Neutrophil (primary cell): ENCODE data around the gene CDK2AP2.

Source experiments
- H3K27ac ChIP-seq: fragments of 200-600 bp; sonication (generic); 2 replicates; pipeline ENCODE4 v1.5.1; 2016; ENCODE audit warnings: mild to moderate bottlenecking, moderate library complexity
- H3K27me3 ChIP-seq: fragments of 200-600 bp; sonication (generic); 2 replicates; pipeline ENCODE4 v1.6.0; 2016; ENCODE audit warnings: mild to moderate bottlenecking
- H3K36me3 ChIP-seq: fragments of 200-600 bp; sonication (generic); 2 replicates; pipeline ENCODE4 v1.5.1; 2017
- H3K4me1 ChIP-seq, 2 experiments: fragments of 200-600 bp in 1 of 2; sonication (generic) in 1 of 2; 1 replicate in 1 of 2; 2 replicates in 1 of 2; pipeline versions ENCODE4 v1.5.1 to v1.6.1; 2013 to 2016; ENCODE audit warnings: low read depth in 1 of 2, low read length in 1 of 2, mild to moderate bottlenecking in 1 of 2, moderate library complexity in 1 of 2; ENCODE audit not compliant: control insufficient read depth in 1 of 2, insufficient read depth in 1 of 2
- H3K4me3 ChIP-seq, 2 experiments: fragments of 200-600 bp in 1 of 2; sonication (generic) in 1 of 2; 1 replicate in 1 of 2; 2 replicates in 1 of 2; pipeline ENCODE4 v1.5.1; 2013 to 2016; ENCODE audit warnings: low read depth in 1 of 2, low read length in 1 of 2, mild to moderate bottlenecking in 1 of 2, moderate library complexity in 1 of 2
- H3K9me3 ChIP-seq: fragments of 200-600 bp; sonication (generic); 2 replicates; pipeline ENCODE4 v1.5.1; 2016
- CTCF ChIP-seq: fragments of 200-600 bp; sonication (generic); IDR thresholded peaks from 2 replicates; pipeline ENCODE4 v1.5.1; 2016; ENCODE audit warnings: antibody characterized with exemption

The CDK2AP2 gene

GRCh38 chr11:67458266-67458665, 49.7 kb downstream of the CDK2AP2 start:
- H3K4me3 ChIP-seq: no peak overlapping the region
- H3K4me1 ChIP-seq: no peaks in the 10 kb centered on the region
- H3K36me3 ChIP-seq: no peaks in the 10 kb centered on the region
- H3K27me3 ChIP-seq: no peaks in the 10 kb centered on the region
- no peak for TF ChIP-seq CTCF
- no peaks in the 10 kb centered on the region for H3K9me3 ChIP-seq
- no peak overlapping the region for H3K27ac ChIP-seq

- Histone ChIP-seq H3K27ac (no peak overlapping the region), H3K9me3 (no peaks in the 10 kb centered on the region), H3K27me3 (no peaks in the 10 kb centered on the region), H3K4me1 (no peaks in the 10 kb centered on the region), H3K36me3 (no peaks in the 10 kb centered on the region), H3K4me3 (no peak overlapping the region)
- no peak for TF ChIP-seq CTCF
These were observed 50.5 kb downstream of the CDK2AP2 start for GRCh38 chr11:67457453-67457852.
